Measurements from ENCODE around the gene EPC2.
A peak's percentile ranks its signal among the peaks of the same experiment; 100 is the strongest.

The EPC2 gene

GRCh38 chr2:148643998-148644882, at the start of gene EPC2:
Gene EPC2, plus strand, starts transcription at chr2:148644751. Its CDS starts 267 bp downstream, at chr2:148645018.
- DNase-seq (ENCODE audit: low read depth in 2 of 2) = peak; percentile 81 to 82

- no peak for DNase-seq (ENCODE audit: low read depth in 2 of 2)
These were observed 48.5 kb upstream of the EPC2 start for GRCh38 chr2:148596018-148596417.

- no peak for DNase-seq (ENCODE audit: low read depth in 2 of 2)
These were observed 45.2 kb upstream of the EPC2 start for GRCh38 chr2:148599109-148599991.

- DNase-seq (ENCODE audit: low read depth in 2 of 2) = no peak
These were observed 41.5 kb upstream of the EPC2 start for GRCh38 chr2:148602885-148603561.

GRCh38 chr2:148603562-148603920, 41.0 kb upstream of the EPC2 start:
- DNase-seq (ENCODE audit: low read depth in 2 of 2) = no peak

GRCh38 chr2:148604927-148605326, 39.6 kb upstream of the EPC2 start:
- DNase-seq (ENCODE audit: low read depth in 2 of 2) = no peak

GRCh38 chr2:148607566-148607965, 37.0 kb upstream of the EPC2 start:
- no peak for DNase-seq (ENCODE audit: low read depth in 2 of 2)

GRCh38 chr2:148613231-148614013, 31.1 kb upstream of the EPC2 start:
- no peak for DNase-seq (ENCODE audit: low read depth in 2 of 2)

- no peak for DNase-seq (ENCODE audit: low read depth in 2 of 2)
These were observed 30.6 kb upstream of the EPC2 start for GRCh38 chr2:148614014-148614321.

GRCh38 chr2:148614322-148615049, 30.1 kb upstream of the EPC2 start:
- no peak for DNase-seq (ENCODE audit: low read depth in 2 of 2)

- DNase-seq (ENCODE audit: low read depth in 2 of 2) = no peak
These were observed 29.1 kb upstream of the EPC2 start for GRCh38 chr2:148615381-148615841.

- DNase-seq (ENCODE audit: low read depth in 2 of 2) = no peak
These were observed 27.9 kb upstream of the EPC2 start for GRCh38 chr2:148616662-148617061.

GRCh38 chr2:148617219-148617618, 27.3 kb upstream of the EPC2 start:
- DNase-seq (ENCODE audit: low read depth in 2 of 2) = no peak

- no peak for DNase-seq (ENCODE audit: low read depth in 2 of 2)
These were observed 24.9 kb upstream of the EPC2 start for GRCh38 chr2:148619560-148620195.

GRCh38 chr2:148622366-148622765, 22.2 kb upstream of the EPC2 start:
- no peak for DNase-seq (ENCODE audit: low read depth in 2 of 2)

- DNase-seq (ENCODE audit: low read depth in 2 of 2) = no peak
These were observed 21.5 kb upstream of the EPC2 start for GRCh38 chr2:148623086-148623485.

- DNase-seq (ENCODE audit: low read depth in 2 of 2) = no peak
These were observed 17.3 kb upstream of the EPC2 start for GRCh38 chr2:148627224-148627623.

GRCh38 chr2:148634749-148635148, 9.8 kb upstream of the EPC2 start:
- no peak for DNase-seq (ENCODE audit: low read depth in 2 of 2)

- DNase-seq (ENCODE audit: low read depth in 2 of 2) = no peak
These were observed 6.0 kb upstream of the EPC2 start for GRCh38 chr2:148638543-148638942.

GRCh38 chr2:148640767-148641166, 3.8 kb upstream of the EPC2 start:
- DNase-seq (ENCODE audit: low read depth in 2 of 2) = no peak

All from stimulated activated CD8-positive, alpha-beta memory T cell treated with anti-CD3 and anti-CD28 coated beads, Interleukin-7, amount 100 ng/mL, for 1 hour (primary cell).